ENCODE measurements around the gene FOXJ3.

GRCh38 chr1:42334240-42335049 is 590 bp downstream of the FOXJ3 start:
- no peak for TF ChIP-seq CTCF (IDR thresholded peaks at IDR 0.05)
- TF ChIP-seq POLR2A (IDR thresholded peaks at IDR 0.05): no peak
- no peak for TF ChIP-seq EP300 (IDR thresholded peaks at IDR 0.05)
- TF ChIP-seq POLR2AphosphoS5 (IDR thresholded peaks at IDR 0.05): peak in 1 of 4 donors; percentile 11

All from sigmoid colon (tissue), 4 donors.